ENCODE results near the gene COMT. TPM values are rescaled to one million over a fixed set of nuclear protein-coding genes. Genes with fewer than 3 reads are reported as not detected.
"Not testable (repeated sequence)": the region's sequence is repeated elsewhere in the genome, so short reads cannot be mapped to it uniquely, and the experiment has no call there.

The COMT gene
- total RNA-seq, 1 donor = 50.4 TPM

DNA sequence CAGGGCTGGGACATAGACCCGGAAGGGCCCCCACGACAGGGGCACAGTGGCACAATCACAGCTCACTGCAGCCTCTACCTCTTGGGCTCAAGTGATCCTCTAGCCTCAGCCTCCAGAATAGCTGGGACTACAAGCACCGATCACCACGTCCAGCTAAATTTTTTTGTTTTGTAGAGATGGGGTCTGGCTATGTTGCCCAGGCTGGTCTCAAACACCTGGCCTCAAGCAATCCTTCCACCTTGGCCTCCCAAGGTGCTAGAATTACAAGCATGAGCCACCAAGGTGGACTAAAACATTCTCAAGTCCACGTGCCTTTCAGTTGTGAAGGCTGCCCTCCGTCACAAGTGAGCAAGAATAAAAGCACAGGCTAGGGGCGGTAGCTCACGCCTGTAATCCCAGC lies 10.1 kb upstream of the COMT start:
- Histone ChIP-seq H3K4me3 (ENCODE audit: low read length) (no peak overlapping the region), H3K9me3 (ENCODE audit: low read depth, low read length) (no peaks in the 10 kb centered on the region), H3K4me1 (ENCODE audit: insufficient read depth, low read length) (peaks cover 25% of the 10 kb centered on the region), H3K27me3 (ENCODE audit: insufficient read depth, low read length) (no peaks in the 10 kb centered on the region)

DNA sequence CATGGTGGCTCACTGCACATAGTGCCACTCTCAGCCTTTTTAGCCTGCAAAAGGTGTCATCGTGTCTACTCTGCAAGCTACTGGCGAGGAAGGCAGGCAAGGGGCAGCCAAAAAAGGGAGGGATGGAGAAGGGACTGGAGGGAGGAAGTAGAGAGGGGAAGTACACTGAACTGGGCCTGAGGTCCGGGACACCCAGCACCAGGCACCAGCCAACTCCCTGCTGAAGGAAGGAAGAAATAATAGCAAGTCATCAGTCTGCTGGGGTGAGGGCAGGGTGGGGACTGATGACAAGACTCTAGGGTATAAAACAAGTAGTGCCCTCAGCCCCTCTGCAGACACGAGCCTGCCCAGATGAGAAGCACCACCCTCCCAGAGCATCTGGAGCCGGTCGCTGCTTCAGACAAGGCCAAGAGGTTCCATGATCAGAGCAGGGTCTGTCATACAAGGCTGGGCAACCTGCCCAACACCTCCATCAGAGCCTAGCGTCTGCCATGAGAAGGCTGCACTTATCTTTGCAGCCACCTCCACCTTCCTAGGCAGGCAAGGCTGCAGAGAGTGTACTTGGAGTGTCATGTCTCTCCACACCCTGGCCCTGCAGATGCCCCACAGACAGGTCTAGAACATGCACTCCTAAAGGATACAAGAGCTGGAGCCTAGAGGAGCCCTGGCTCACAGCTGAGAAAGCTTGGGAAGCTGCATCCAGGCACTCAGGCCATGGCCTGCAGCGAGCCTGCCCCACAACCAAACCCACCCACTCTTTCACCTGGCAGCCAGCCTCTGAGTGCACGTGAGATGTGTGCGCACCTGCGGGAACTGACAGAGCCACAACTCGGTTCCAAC lies 9.0 kb upstream of the COMT start:
- H3K27me3 ChIP-seq (ENCODE audit: insufficient read depth, low read length) = no peaks in the 10 kb centered on the region
- H3K4me1 ChIP-seq (ENCODE audit: insufficient read depth, low read length) = peaks cover 31% of the 10 kb centered on the region
- H3K9me3 ChIP-seq (ENCODE audit: low read depth, low read length) = no peaks in the 10 kb centered on the region
- no peak overlapping the region for H3K4me3 ChIP-seq (ENCODE audit: low read length)

DNA sequence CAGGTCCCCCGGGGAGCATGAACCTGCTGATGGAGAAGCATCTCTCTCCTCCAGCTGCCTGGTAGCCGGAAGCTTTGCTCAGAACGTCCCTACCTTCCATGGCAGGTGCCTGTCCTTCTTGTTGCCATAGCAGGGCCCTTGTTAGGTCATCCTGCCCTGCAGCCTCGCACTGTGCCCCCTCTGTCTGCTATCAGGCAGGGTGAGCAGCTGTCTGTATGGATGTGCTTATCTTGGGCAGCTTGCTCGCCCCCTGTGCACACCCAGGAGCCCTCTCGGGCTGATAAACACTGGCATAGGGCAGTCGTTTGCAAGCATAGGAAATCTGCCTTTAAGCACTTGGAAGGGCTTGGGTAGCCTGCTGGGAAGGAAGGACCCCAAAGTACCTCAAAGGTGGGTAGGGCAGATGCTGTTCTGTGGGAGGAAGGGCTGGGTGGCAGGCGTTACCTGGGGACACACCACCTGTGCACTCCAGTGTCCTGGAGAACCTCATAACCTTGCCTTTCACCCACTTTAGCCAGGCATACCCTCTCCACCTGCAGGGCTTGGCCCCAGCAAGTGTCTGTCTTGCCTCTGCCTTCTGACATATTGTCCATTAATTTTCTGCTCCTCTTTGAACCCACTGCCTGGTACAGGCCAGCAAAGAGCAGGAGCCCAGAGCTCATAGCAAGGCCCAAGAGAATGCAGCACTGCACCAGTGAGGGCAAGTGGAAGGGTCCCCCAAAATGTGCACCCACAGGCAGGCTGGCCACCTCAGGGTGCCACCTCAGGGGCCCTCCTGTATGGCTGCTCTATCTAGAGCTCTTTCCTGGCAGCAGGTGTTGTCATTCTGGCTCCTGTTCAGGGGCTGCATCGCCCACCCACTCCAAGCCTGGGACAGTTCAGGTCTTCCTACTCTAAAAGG lies 8.0 kb upstream of the COMT start:
- Histone ChIP-seq H3K27me3 (ENCODE audit: insufficient read depth, low read length) (no peaks in the 10 kb centered on the region), H3K4me3 (ENCODE audit: low read length) (no peak overlapping the region), H3K4me1 (ENCODE audit: insufficient read depth, low read length) (peaks cover 36% of the 10 kb centered on the region), H3K9me3 (ENCODE audit: low read depth, low read length) (no peaks in the 10 kb centered on the region)

DNA sequence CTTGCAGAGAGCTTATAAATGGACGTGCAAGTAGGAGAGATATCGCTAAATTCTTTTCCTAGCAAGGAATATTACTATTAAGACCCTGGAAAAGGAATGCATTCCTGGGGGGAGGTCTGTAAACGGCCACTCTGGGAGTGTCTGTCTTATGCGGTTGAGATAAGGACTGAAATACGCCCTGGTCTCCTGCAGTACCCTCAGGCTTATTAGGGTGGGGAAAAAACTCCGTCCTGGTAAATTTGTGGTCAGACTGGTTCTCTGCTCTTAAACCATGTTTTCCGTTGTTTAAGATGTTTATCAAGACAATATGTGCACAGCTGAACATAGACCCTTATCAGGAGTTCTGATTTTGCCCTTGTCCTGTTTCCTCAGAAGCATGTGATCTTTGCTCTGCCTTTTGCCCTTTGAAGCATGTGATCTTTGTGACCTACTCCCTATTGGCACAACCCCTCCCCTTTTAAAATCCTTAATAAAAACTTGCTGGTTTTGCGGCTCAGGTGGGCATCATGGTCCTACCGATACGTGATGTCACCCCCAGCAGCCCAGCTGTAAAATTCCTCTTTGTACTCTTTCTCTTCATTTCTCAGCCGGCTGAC lies 6.4 kb upstream of the COMT start:
- H3K4me3 ChIP-seq (ENCODE audit: low read length); H3K27me3 ChIP-seq (ENCODE audit: insufficient read depth, low read length); H3K9me3 ChIP-seq (ENCODE audit: low read depth, low read length): not testable (repeated sequence)
- peaks cover 42% of the 10 kb centered on the region for H3K4me1 ChIP-seq (ENCODE audit: insufficient read depth, low read length)

DNA sequence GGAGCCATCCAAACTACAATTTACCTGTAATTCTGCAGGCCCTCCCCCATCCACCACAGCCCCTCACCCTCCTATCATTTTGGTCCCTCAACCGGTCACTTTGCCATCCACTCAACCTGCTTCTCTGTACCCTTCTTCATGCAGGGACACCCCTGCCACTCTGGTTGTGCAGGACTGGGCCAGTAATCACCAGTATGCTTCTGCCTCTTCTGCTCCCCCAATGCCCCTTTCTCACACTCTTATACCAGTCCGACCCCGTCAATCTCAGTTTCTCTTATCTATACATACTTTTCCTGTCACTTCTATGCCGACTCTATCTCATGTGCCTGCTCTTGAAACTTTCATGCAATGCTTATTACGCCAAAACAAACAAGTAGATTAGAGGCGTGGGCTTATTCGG lies 5.1 kb upstream of the COMT start:
- Histone ChIP-seq H3K4me3 (ENCODE audit: low read length) (no peak overlapping the region), H3K4me1 (ENCODE audit: insufficient read depth, low read length) (peaks cover 53% of the 10 kb centered on the region), H3K27me3 (ENCODE audit: insufficient read depth, low read length) (no peaks in the 10 kb centered on the region), H3K9me3 (ENCODE audit: low read depth, low read length) (no peaks in the 10 kb centered on the region)

DNA sequence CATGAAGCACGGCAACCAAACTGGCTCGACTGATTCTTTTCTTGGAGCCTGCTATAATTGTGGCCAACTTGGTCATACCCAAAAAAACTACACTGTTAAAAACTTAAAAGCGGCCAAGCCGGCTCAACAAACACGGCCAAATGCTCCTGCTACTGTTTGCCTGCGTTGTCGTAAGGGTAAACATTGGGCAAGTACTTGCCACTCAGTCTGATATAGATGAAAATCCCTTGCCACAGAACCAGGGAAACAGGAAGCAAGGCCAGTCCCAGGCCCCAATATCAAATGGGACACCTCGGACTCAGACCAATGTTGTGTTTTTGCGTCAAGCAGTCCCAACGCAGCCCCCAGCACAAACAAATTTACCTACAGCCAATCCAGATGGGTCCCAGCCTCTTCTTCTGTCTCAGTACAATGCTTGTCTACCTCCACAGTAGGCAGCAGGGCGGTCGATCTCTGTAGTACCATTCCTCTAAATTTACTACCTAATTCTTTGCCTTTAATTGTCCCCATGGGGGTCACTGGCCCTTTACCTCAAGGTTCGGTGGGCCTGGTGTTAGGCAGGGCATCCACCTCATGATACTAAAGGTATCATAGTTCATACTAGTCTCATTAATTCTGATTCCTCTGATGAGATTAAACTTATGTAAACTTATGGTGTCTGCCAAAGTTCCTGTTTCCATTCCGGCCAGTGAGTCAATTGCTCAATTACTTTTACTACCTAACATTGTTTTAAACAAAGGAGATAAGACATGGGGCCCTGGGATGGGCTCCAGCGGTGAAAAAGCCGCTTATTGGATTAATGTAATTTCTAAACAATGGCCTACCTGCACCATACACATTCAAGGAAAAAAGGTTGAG lies 3.7 kb upstream of the COMT start:
- no peaks in the 10 kb centered on the region for H3K9me3 ChIP-seq (ENCODE audit: low read depth, low read length)
- H3K27me3 ChIP-seq (ENCODE audit: insufficient read depth, low read length) = no peaks in the 10 kb centered on the region
- H3K4me3 ChIP-seq (ENCODE audit: low read length) = no peak overlapping the region
- H3K4me1 ChIP-seq (ENCODE audit: insufficient read depth, low read length) = peaks cover 53% of the 10 kb centered on the region

DNA sequence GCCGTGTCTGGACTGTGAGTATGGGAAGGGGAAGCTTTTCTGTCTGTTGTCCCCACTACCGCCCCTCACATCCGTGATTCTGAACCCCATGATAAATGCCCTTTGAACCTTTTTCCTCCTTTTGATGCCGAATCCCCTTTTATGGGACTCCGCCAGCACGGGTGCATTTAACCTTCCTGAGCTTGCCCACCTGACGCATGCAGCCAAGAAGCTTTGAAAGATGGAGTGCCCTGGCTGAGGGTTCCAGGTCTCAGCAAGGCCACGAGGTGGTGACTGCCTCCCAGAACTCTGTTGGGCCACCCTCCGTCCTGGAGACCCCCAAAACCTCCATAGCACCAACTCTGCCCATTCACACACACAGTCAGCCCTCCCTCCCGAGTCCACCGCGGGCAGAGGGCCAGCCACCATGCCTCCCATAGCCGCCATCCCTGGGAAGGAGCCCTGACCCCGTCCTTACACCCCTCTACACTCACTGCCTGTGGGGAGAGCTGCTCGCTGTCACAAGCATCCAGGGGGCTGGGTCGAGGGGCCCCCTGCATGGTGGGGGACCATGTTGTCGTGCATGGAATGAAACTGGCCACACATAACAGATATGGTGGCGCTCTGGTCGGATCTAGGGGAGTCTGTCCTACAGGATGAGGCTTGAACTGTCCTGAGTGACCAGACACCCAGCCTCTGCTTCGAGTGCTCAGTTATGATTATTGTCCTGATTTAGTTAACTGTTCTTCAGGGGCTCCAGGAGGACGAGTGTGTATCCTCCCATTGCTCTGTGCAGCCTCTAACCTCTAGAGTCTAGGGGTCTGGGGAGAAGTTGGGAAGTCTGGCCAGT lies 822 bp upstream of the COMT start:
- peaks cover 55% of the 10 kb centered on the region for H3K4me1 ChIP-seq (ENCODE audit: insufficient read depth, low read length)
- H3K27me3 ChIP-seq (ENCODE audit: insufficient read depth, low read length) = no peaks in the 10 kb centered on the region
- H3K9me3 ChIP-seq (ENCODE audit: low read depth, low read length) = no peaks in the 10 kb centered on the region
- peak overlapping the region; percentile 56 for H3K4me3 ChIP-seq (ENCODE audit: low read length)

DNA sequence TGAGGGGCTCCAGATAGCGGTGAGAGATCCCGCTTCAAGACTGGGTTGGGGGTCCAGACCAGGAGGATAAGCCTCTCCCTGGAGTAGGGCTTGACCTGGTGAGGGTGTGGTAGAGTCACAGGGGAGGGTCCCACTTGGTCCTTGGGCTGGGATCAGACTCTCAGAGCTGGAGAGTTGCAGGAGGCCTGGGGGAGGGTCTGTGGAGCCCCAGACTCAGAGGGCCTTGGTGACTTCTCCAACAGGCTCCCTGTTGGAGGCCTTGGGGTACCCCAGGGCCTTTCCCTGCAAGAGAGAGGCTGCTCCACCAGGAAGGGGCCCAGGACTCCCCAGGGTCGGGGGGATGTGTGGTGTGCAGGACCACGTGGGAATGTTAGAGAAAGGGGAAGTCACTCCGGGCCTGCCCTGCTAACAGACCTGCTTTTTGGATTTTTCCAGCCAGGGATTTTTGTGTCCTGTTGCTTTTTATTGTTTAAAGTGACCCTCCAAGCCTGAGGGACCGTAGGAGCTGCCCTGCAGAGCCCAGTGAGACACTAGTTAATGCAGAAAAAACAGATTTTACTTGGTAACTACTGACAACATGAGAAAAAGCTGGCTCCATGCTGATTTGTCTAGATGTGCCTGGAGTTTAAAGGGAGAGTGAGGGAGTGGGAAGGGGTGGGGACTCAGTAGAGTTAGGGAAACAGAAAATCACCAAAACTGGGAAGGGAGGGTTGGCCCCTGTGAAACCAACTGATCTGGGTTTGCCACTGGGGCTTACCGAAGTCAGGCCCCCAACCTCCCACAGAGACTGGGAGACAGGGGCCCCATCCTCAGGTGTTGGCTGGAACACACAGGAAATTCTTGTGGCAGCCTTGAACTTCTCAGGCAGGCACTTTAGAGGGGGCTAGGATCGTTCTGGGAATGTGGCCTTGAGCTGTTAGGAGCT lies 847 bp downstream of the COMT start:
- Histone ChIP-seq H3K4me1 (ENCODE audit: insufficient read depth, low read length) (peaks cover 56% of the 10 kb centered on the region), H3K27me3 (ENCODE audit: insufficient read depth, low read length) (no peaks in the 10 kb centered on the region), H3K9me3 (ENCODE audit: low read depth, low read length) (no peaks in the 10 kb centered on the region), H3K4me3 (ENCODE audit: low read length) (peak overlapping the region; percentile 56)

DNA sequence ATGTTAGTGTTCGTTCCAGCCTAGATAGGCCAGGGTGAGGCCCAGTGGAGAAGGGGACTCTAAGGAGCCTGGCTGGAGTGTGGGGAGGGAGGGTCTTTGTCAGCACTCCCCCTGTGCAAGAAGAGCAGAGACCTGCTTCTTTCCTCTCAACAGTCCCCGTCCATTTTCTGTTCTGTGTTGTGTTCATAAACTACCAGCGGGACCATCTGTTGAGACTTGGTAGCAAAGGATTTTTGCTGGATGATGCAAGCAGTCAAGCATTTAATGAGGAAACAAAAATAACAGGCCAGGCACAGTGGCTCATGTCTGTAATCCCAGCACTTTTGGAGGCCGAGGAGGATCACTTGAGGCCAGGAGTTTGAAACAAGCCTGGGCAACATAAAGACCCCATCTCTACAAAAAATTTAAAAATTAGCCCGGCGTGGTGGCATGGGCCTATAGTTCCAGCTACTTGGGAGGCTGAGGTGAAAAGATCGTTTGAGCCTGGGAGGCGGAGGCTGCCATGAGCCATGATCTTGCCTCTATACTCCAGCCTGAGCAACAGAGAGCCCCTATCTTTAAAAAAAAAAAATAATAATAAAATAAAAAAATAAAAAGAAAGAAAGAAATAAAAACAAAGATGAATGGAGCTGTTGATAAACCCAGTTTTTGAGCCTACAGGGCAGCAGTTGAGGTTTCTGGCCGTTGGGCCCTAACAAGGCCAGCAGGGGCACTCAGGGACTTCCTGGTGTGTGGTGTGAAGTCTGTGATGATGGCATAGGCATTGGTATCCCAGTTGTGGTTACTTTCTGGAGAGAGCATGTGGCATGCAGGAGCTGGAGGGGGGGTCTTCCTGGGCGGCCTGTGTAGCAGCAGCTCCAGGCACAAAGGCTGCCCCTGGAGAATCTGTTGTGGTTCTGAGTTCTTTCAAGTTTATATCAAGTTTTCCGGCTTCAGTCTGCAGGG lies 1.8 kb downstream of the COMT start:
- Histone ChIP-seq H3K4me3 (ENCODE audit: low read length) (peak overlapping the region; percentile 56), H3K27me3 (ENCODE audit: insufficient read depth, low read length) (no peaks in the 10 kb centered on the region), H3K4me1 (ENCODE audit: insufficient read depth, low read length) (peaks cover 51% of the 10 kb centered on the region), H3K9me3 (ENCODE audit: low read depth, low read length) (no peaks in the 10 kb centered on the region)

DNA sequence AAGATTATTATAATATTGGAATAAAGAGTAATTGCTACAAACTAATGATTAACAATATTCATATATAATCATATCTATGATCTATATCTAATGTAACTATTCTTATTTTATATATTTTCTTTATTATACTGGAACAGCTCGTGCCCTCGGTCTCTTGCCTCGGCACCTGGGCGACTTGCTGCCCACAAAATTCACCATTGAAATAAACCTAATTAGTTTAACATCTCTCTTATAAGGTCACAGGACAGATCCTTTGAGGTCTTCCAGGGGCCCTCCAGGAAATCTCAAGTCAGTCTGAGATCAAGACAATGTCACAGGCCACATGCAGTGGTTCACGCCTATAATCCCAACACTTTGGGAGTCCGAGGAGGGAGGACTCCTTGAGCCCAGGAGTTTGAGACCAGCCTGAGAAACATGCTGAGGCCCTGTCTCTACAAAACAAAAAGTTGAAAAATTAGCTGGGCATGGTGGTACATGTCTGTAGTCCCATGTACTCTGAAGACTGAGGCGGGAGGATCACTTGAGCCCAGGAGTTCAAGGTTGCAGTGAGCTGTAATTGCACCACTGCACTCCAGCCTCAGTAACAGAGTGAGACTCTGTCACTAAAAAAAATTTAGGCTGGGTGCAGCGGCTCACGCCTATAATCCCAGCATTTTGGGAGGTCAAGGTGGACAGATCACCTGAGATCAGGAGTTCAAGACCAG lies 6.6 kb downstream of the COMT start:
- Histone ChIP-seq H3K9me3 (ENCODE audit: low read depth, low read length) (no peaks in the 10 kb centered on the region), H3K4me3 (ENCODE audit: low read length) (no peak overlapping the region), H3K4me1 (ENCODE audit: insufficient read depth, low read length) (peaks cover 21% of the 10 kb centered on the region), H3K27me3 (ENCODE audit: insufficient read depth, low read length) (no peaks in the 10 kb centered on the region)

DNA sequence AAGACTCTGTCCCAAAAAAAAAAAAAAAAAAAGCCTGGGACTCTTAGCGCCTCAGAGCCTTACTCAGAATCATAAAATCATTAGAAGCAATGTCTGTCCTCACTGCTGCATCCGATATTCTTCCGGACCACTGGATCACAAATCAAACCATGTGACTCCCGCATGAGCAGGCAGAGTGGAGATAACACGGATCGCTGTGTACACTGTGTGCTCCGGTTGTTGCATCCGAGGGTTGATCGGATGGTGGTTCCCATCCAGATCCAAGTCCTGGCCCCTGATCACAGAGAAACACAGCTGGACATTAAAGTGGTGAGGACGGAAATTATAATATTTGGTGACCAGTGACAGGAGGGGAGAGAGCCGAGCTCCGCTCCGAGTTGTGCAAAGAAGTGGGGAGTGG lies 9.8 kb downstream of the COMT start:
- no peaks in the 10 kb centered on the region for H3K9me3 ChIP-seq (ENCODE audit: low read depth, low read length)
- H3K4me3 ChIP-seq (ENCODE audit: low read length) = no peak overlapping the region
- no peaks in the 10 kb centered on the region for H3K27me3 ChIP-seq (ENCODE audit: insufficient read depth, low read length)
- H3K4me1 ChIP-seq (ENCODE audit: insufficient read depth, low read length) = peaks cover 11% of the 10 kb centered on the region
